Loucy (cell line): ENCODE measurements around the gene TRIM51G.
"Not testable (repeated sequence)": the region's sequence is repeated elsewhere in the genome, so short reads cannot be mapped to it uniquely, and the experiment has no call there.

Source experiments
- H2AFZ ChIP-seq: fragments of 200-600 bp; sonication (generic); 2 replicates; pipeline ENCODE4 v1.6.0; 2016; ENCODE audit warnings: antibody characterized with exemption, mild to moderate bottlenecking, low read length, moderate library complexity
- H3F3A ChIP-seq: fragments of 200-600 bp; 2 replicates; pipeline ENCODE4 v1.6.0; 2016; ENCODE audit warnings: antibody characterized with exemption, low read depth, mild to moderate bottlenecking
- H3K27me3 ChIP-seq: fragments of 200-600 bp; sonication (generic); 2 replicates; pipeline ENCODE4 v1.6.1; 2014; ENCODE audit warnings: low read length, mild to moderate bottlenecking; ENCODE audit not compliant: insufficient read depth, poor library complexity, severe bottlenecking
- H3K36me3 ChIP-seq: fragments of 200-600 bp; sonication (generic); 2 replicates; pipeline ENCODE4 v1.6.1; 2016; ENCODE audit warnings: low read length; ENCODE audit not compliant: insufficient read depth
- H3K4me1 ChIP-seq: fragments of 200-600 bp; sonication (generic); 2 replicates; pipeline ENCODE4 v1.5.1; 2014; ENCODE audit warnings: low read length, mild to moderate bottlenecking; ENCODE audit not compliant: insufficient read depth, poor library complexity, severe bottlenecking
- H3K4me2 ChIP-seq: fragments of 200-600 bp; sonication (generic); 2 replicates; pipeline ENCODE4 v1.6.0; 2014; ENCODE audit warnings: antibody characterized with exemption, low read length, low read depth, mild to moderate bottlenecking; ENCODE audit not compliant: poor library complexity, severe bottlenecking
- H3K4me3 ChIP-seq: fragments of 200-600 bp; sonication (generic); 2 replicates; pipeline ENCODE4 v1.5.1; 2014; ENCODE audit warnings: low read length, mild to moderate bottlenecking, mixed read lengths; ENCODE audit not compliant: poor library complexity, severe bottlenecking
- H3K79me2 ChIP-seq: fragments of 200-600 bp; sonication (generic); 2 replicates; pipeline ENCODE4 v1.6.1; 2014; ENCODE audit warnings: low read length; ENCODE audit not compliant: insufficient read depth
- H3K9ac ChIP-seq: fragments of 200-600 bp; sonication (generic); 2 replicates; pipeline ENCODE4 v1.6.0; 2014; ENCODE audit warnings: mild to moderate bottlenecking, low read depth, low read length, moderate library complexity; ENCODE audit not compliant: poor library complexity, severe bottlenecking
- H3K9me2 ChIP-seq: fragments of 200-600 bp; sonication (generic); replicated peaks from 2 replicates; pipeline ENCODE4 v1.6.1; 2016; ENCODE audit warnings: low read depth, low read length, mixed read lengths
- H3K9me3 ChIP-seq: fragments of 200-600 bp; sonication (generic); 2 replicates; pipeline ENCODE4 v1.6.1; 2014; ENCODE audit warnings: mild to moderate bottlenecking, antibody characterized with exemption, low read length, low read depth; ENCODE audit not compliant: insufficient read depth
- H4K20me1 ChIP-seq: fragments of 200-600 bp; sonication (generic); 2 replicates; pipeline ENCODE4 v1.6.0; 2014; ENCODE audit warnings: antibody characterized with exemption, low read length, mild to moderate bottlenecking; ENCODE audit not compliant: insufficient read depth, poor library complexity, severe bottlenecking

TRIM51G gene, protein sequence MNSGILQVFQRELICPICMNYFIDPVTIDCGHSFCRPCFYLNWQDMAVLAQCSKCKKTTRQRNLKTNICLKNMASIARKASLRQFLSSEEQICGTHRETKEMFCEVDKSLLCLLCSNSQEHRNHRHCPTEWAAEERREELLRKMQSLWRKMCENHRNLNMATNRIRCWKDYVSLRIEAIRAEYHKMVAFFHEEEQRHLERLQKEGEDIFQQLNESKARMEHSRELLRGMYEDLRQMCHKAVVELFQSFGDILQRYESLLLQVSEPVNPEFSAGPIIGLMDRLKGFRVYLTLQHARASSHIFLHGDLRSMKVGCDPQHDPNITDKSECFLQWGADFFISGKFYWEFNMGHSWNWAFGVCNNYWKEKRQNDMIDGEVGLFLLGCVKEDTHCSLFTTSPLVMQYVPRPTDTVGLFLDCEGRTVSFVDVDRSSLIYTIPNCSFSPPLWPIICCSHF

DNA sequence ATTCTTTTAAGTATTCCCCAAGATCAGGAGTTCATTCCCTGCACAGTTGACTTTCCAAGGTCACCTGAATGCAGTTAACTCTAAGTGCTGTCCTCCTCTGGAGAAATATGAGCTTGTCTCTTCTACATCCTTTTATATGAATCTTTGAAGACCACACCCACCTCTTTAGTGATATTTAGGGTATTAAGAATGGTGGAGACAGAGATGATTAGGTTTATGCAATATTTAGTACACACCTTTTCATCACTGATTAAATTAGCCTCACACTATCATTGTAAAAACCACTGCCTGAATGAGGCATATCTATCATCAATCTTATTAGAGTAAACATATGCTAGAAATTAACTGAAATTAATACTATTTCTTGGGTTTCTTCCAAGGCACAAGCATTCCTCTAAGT lies at the start of gene TRIM51G:
TSS of gene TRIM51G (minus strand) at position 101 of the 400 bp plus-strand sequence. CDS start 2,190 bp downstream, outside the sequence.
- H3K79me2 ChIP-seq, H4K20me1 ChIP-seq, H3K9me3 ChIP-seq, H3K4me3 ChIP-seq, H3K27me3 ChIP-seq, H2AFZ ChIP-seq, H3K4me2 ChIP-seq, H3F3A ChIP-seq, H3K36me3 ChIP-seq, H3K4me1 ChIP-seq, H3K9ac ChIP-seq, H3K9me2 ChIP-seq: not testable (repeated sequence)

DNA sequence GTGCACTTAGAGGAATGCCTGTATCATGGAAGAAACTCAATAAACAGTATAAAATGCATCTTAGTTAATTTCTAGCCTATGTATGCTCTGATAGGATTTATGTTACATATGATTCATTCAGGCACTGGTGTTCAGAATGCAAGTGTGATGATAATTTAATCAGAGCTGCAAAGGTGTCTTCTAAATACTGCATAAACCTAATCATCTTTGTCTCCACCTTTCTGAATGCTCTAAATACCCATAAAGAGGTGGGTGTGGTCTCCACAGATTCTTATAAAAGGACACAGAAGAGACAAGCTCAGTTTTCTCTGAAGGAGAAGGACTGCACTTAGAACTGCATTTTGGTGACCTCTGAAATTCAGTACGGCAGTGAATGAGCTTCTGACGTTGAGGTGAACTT lies 44.8 kb upstream of the TRIM51G start, which contains the start of gene TRIM49B:
TSS of gene TRIM49B (plus strand) at position 301 of the 400 bp plus-strand sequence. CDS start 2,777 bp downstream, outside the sequence.
- not testable (repeated sequence) for H2AFZ ChIP-seq, H3K9me2 ChIP-seq, H3K4me3 ChIP-seq, H3K36me3 ChIP-seq, H3K4me1 ChIP-seq, H3F3A ChIP-seq, H3K9me3 ChIP-seq, H3K79me2 ChIP-seq, H3K9ac ChIP-seq, H4K20me1 ChIP-seq, H3K27me3 ChIP-seq, H3K4me2 ChIP-seq

DNA sequence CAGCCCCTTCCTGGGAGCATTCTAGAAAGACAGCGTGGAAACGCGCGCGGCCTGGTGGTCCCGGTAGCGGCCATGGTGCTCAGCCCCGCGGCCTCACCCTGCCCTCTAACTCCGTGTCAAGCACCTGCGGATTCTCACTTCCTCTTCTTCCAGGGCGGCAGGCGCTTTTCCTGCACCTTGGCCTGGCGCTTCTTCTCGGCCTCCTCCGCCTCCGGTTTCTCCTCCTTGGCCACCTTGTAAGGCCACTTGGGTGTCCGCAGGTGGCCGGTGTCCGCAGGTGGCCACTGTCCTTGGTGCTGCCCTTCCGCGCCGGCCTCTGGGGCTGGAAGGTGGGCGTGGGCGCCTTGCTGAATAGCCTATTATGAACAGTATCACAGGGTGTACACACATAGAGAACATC lies 15.1 kb downstream of the TRIM51G start:
- H3K9me3 ChIP-seq, H3K9ac ChIP-seq, H3K9me2 ChIP-seq, H3F3A ChIP-seq, H4K20me1 ChIP-seq, H3K4me1 ChIP-seq, H3K27me3 ChIP-seq, H3K36me3 ChIP-seq, H2AFZ ChIP-seq, H3K79me2 ChIP-seq, H3K4me3 ChIP-seq, H3K4me2 ChIP-seq: not testable (repeated sequence)

DNA sequence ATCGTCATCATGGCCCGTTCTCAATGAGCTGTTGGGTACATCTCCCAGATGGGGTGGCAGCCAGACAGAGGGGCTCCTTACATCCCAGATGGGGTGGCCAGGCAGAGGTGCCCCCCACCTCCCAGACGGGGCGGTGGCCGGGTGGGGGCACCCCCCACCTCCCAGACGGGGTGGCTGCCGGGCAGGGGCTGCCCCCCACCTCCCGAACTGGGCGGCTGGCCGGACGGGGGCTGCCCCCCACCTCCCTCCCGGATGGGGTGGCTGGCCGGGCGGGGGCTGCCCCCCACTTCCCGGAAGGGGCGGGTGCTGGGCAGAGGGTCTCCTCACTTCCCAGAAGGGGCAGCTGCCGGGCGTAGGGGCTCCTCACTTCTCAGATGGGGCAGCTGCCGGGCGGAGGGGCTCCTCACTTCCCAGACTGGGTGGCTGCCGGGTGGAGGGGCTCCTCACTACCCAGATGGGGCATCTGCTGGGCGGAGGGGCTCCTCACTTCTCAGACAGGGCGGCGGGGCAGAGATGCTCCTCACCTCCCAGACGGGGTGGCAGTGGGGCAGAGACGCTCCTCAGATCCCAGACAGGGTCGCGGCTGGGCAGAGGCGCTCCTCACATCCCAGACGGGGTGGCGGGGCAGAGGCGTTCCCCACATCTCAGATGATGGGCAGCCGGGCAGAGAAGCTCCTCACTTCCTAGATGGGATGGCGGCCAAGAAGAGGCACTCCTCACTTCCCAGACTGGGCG lies 28.2 kb downstream of the TRIM51G start:
- H3K9ac ChIP-seq, H3K36me3 ChIP-seq, H3K79me2 ChIP-seq, H3K27me3 ChIP-seq, H2AFZ ChIP-seq, H3K9me2 ChIP-seq, H3F3A ChIP-seq, H3K9me3 ChIP-seq, H3K4me1 ChIP-seq, H3K4me2 ChIP-seq, H4K20me1 ChIP-seq, H3K4me3 ChIP-seq: not testable (repeated sequence)

DNA sequence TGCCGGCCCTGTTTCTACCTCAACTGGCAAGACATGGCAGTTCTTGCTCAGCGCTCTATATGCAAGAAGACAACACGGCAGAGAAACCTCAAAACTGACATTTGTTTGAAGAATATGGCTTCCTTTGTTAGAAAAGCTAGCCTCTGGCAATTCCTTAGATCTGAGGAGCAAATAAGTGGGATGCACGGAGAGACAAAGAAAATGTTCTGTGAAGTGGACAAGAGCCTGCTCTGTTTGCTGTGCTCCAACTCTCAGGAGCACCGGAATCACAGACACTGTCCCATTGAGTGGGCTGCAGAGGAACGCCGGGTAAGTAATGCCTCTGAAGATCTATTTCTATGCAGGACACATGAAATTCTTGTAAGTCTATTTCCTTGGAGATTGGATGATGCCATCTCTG lies 37.9 kb downstream of the TRIM51G start:
- not testable (repeated sequence) for H2AFZ ChIP-seq, H3K4me1 ChIP-seq, H3K9me3 ChIP-seq, H3K36me3 ChIP-seq, H3K79me2 ChIP-seq, H3K9me2 ChIP-seq, H3K4me3 ChIP-seq, H3K4me2 ChIP-seq, H3F3A ChIP-seq, H3K27me3 ChIP-seq, H3K9ac ChIP-seq, H4K20me1 ChIP-seq
